Transverse colon (tissue), 4 donors: ENCODE data around the gene RAX. TPM values are rescaled to one million over a fixed set of nuclear protein-coding genes. Genes with fewer than 3 reads are reported as not detected.
A peak's percentile ranks its signal among the peaks of the same experiment; 100 is the strongest.

Experiments used
- DNase-seq: peaks from one replicate; pipeline ENCODE4 v3.0.0-alpha.2; 2019
- H3K27ac ChIP-seq, 4 donors: fragments of 200-600 bp; sonication (generic); 2 replicates each; pipeline ENCODE4 v1.5.1; 2016 to 2018; ENCODE audit warnings: inconsistent platforms in 4 of 4
- H3K27me3 ChIP-seq: fragments of 200-600 bp; sonication (generic); 2 replicates; pipeline ENCODE4 v1.5.1; 2017; ENCODE audit warnings: inconsistent platforms
- H3K36me3 ChIP-seq, 4 donors: fragments of 200-600 bp; sonication (generic); 2 replicates each; pipeline ENCODE4 v1.5.1; 2017 to 2019; ENCODE audit warnings: inconsistent platforms in 4 of 4
- H3K4me1 ChIP-seq, 4 donors: fragments of 200-600 bp; sonication (generic); 2 replicates each; pipeline ENCODE4 v1.5.1; 2017 to 2020; ENCODE audit warnings: inconsistent platforms in 4 of 4
- H3K4me3 ChIP-seq, 4 donors: fragments of 200-600 bp; sonication (generic); 1 replicate in 1 of 4; 2 replicates in 3 of 4; pipeline versions ENCODE4 v1.5.1 to v1.6.1; 2017 to 2019; ENCODE audit warnings: inconsistent platforms in 4 of 4
- H3K9me3 ChIP-seq, 2 donors: fragments of 200-600 bp; sonication (generic); 2 replicates each; pipeline ENCODE4 v1.5.1; 2017 to 2019; ENCODE audit warnings: inconsistent platforms in 2 of 2
- EP300 ChIP-seq: sonication (generic); formaldehyde crosslinking; IDR thresholded peaks from one replicate; pipeline ENCODE4 v1.6.1; 2017; ENCODE audit warnings: antibody characterized with exemption, low read depth
- POLR2A ChIP-seq: fragments of 450-650 bp; IDR thresholded peaks from one replicate; pipeline ENCODE4 v1.6.1; 2016; ENCODE audit warnings: antibody characterized with exemption, mild to moderate bottlenecking, moderate library complexity
- POLR2AphosphoS5 ChIP-seq, 3 donors: sonication (generic); formaldehyde crosslinking; IDR thresholded peaks; one replicate each; pipeline ENCODE4 v1.6.1; 2016; ENCODE audit warnings: antibody characterized with exemption in 3 of 3
- WGBS, 2 donors: methylation state at CpG; one replicate each; pipeline ENCODE4 v1.1.5; 2018; ENCODE audit warnings: low coverage in 1 of 2; 5-methylcytosine and 5-hydroxymethylcytosine counted together
- in situ Hi-C, 4 donors: fragments of 200-750 bp; cut with MboI; loops; one replicate each; pipeline versions ENCODE4 v1.15.0 to v1.15.1; 2017; ENCODE audit warnings: low sequenced_read_pairs in 3 of 4, low pct_ligation_motif_present in 1 of 4, low pct_unique_long_range_greater_than_20kb in 1 of 4
- intact Hi-C: fragments of 100-400 bp; cut with DNase I; formaldehyde crosslinking; loops from one replicate; pipeline ENCODE4 v1.15.1; 2023; ENCODE audit warnings: low total_unique reads
- total RNA-seq, 4 donors: library from RNA; depleted of rRNA; stranded (reverse); fragments of >200 nt; gene quantifications; one replicate each; pipeline ENCODE4 v1.1.0, GENCODE V29; 2016
- TF ChIP-seq, protein P1 (sequence below), 5 experiments: fragments of 200-600 bp in 3 of 5; fragments of 450-650 bp in 2 of 5; sonication (generic) in 3 of 5; IDR thresholded peaks; 1 replicate in 2 of 5; 2 replicates in 3 of 5; pipeline ENCODE4 v1.5.1; 2016 to 2017; ENCODE audit warnings: antibody characterized with exemption in 5 of 5, inconsistent platforms in 3 of 5, mild to moderate bottlenecking in 2 of 5, moderate library complexity in 1 of 5

Gene RAX
- total RNA-seq, 4 donors from 2014 or later, result not detected

DNA sequence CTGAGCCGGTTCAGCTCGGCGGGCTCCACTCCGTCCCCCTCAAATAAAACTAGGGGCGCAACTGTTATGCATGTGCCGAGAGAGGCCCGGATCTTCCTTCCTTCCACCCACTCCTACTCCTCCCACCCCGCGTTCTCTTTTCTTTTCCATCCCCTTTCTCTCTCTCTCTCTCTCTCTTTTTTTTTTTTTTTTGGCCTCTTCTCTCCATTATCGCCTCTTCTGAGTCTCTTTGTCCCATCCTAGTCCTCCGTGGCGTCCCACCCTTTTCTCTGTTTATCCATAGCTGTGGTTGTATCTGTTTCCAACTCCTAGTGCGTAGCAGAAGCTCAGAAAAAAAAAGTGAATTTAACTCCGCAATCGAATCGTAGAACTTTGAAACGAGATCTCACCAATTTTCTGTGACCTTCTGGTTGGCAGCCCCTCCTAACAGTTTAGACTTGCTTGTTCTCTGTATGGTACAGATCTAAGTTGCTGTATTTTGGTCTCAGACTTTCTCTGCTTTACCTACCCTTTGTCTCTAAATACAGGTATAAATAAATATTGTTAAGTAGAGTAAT is 3.6 kb downstream of the RAX start:
- Histone ChIP-seq H3K4me1 (peaks cover 7 to 34% (median 22%) of the 10 kb centered on the region in 4 donors), H3K9me3 (no peaks in the 10 kb centered on the region), H3K4me3 (peak overlapping the region in 1 of 4 donors; percentile 32), H3K36me3 (no peaks in the 10 kb centered on the region), H3K27me3 (peaks cover 100% of the 10 kb centered on the region), H3K27ac (no peak overlapping the region)
- intact Hi-C loops, result no loop called here
- 13 to 14% methylated on average over 10 to 17 of the region's 17 CpGs for WGBS, 2 donors
- DNase-seq, result no peak
- in situ Hi-C loops, result no loop called here
- TF ChIP-seq POLR2AphosphoS5 (IDR thresholded peaks at IDR 0.05) (no peak), POLR2A (no peak), EP300 (no peak)
- TF ChIP-seq, protein P1, sequence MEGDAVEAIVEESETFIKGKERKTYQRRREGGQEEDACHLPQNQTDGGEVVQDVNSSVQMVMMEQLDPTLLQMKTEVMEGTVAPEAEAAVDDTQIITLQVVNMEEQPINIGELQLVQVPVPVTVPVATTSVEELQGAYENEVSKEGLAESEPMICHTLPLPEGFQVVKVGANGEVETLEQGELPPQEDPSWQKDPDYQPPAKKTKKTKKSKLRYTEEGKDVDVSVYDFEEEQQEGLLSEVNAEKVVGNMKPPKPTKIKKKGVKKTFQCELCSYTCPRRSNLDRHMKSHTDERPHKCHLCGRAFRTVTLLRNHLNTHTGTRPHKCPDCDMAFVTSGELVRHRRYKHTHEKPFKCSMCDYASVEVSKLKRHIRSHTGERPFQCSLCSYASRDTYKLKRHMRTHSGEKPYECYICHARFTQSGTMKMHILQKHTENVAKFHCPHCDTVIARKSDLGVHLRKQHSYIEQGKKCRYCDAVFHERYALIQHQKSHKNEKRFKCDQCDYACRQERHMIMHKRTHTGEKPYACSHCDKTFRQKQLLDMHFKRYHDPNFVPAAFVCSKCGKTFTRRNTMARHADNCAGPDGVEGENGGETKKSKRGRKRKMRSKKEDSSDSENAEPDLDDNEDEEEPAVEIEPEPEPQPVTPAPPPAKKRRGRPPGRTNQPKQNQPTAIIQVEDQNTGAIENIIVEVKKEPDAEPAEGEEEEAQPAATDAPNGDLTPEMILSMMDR (IDR thresholded peaks at IDR 0.05), result no peak

DNA sequence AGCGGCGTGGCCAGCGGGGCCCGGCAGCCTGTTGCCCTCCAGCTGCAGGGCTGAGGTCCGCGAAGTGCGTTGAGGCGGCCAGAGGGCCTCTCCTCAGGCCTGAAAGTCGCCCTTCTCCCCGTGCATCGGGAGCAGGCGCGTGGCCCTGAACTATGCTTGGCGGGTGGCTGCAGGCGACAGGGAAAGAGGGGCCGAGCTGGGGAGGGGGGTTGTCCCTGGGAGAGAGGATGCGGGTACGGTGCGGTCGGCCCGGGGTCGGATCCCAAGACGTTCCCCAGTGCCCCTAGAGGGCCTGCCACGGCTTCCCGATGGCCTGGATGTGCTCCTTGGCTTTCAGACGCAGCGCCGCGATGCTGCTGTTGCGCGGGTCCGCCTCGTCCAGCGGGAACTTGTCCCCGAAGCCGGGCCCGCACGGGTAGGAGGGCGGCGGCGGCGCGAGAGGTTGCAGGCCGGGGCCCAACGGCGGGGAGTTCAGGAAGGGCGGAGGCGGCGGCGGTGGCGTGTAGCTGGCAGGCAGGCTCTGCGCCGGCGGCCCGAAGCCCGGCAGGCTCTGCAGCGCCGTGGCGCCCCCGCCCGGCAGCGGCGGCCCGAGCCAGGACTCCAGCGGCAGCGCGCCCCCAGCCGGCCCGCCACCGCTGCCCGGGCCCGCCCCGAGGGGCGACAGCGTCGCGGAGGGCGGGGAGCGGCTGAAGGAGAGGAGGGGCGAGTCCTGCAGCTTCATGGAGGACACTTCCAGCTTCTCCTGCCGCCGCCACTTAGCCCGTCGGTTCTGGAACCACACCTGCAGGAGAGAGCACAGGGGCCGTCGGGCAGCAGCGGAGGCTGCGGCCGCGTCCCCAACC is 4.3 kb downstream of the RAX start:
- in situ Hi-C loops (no loop called here), intact Hi-C loops (no loop called here)
- H3K9me3 ChIP-seq, result no peaks in the 10 kb centered on the region
- H3K4me1 ChIP-seq, result peaks cover 7 to 33% (median 20%) of the 10 kb centered on the region in 4 donors
- no peak for DNase-seq
- H3K4me3 ChIP-seq, result peak overlapping the region in 2 of 4 donors; percentile 9 to 32
- no peaks in the 10 kb centered on the region for H3K36me3 ChIP-seq
- peaks cover 100% of the 10 kb centered on the region for H3K27me3 ChIP-seq
- no peak overlapping the region for H3K27ac ChIP-seq
- 7% methylated on average over 60 of the region's 90 CpGs; no CpG with 5 or more reads in 1 of the 2 donors for WGBS, 2 donors
- TF ChIP-seq POLR2A (no peak), POLR2AphosphoS5 (IDR thresholded peaks at IDR 0.05) (no peak), EP300 (no peak)
- TF ChIP-seq, protein P1 (IDR thresholded peaks at IDR 0.05), result no peak

DNA sequence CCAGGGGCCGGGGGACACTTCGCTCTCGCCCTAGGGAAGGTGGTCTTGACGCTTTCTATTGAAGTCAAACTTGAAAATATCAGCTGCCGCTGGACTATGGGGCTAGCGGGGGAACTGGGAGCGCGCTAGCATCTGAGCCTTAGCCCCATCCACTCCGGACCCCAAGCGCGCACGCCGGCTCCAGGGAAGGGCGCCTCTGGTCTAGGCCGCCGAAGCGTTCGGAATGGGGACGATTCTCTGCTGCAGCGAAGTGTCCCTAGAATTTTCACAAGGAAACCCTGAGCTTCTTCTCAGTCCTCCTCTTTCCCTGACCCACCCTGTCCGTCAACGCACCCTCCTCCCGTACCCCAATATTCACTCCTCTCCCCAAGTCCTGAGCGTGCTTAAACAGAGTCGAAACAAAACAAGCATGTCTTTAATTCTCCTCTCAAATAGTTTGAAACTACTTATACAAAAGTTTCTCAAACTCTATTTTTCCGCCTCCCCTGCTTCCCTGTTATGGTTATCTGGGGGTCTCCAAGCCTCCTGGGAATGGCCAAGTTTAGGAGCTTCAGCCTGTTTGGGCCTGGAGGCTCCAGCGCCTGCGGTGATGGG is 5.0 kb downstream of the RAX start:
- no peak for DNase-seq
- no peaks in the 10 kb centered on the region for H3K9me3 ChIP-seq
- H3K4me3 ChIP-seq, result no peak overlapping the region
- peaks cover 100% of the 10 kb centered on the region for H3K27me3 ChIP-seq
- in situ Hi-C loops, result no loop called here
- H3K36me3 ChIP-seq, result no peaks in the 10 kb centered on the region
- intact Hi-C loops, result no loop called here
- H3K4me1 ChIP-seq, result peaks cover 4 to 26% (median 15%) of the 10 kb centered on the region in 4 donors
- TF ChIP-seq, protein P1 (IDR thresholded peaks at IDR 0.05), result no peak
- TF ChIP-seq POLR2A (no peak), EP300 (no peak), POLR2AphosphoS5 (IDR thresholded peaks at IDR 0.05) (no peak)
- no peak overlapping the region for H3K27ac ChIP-seq
- 24 to 33% methylated on average over 6 to 28 of the region's 28 CpGs for WGBS, 2 donors

DNA sequence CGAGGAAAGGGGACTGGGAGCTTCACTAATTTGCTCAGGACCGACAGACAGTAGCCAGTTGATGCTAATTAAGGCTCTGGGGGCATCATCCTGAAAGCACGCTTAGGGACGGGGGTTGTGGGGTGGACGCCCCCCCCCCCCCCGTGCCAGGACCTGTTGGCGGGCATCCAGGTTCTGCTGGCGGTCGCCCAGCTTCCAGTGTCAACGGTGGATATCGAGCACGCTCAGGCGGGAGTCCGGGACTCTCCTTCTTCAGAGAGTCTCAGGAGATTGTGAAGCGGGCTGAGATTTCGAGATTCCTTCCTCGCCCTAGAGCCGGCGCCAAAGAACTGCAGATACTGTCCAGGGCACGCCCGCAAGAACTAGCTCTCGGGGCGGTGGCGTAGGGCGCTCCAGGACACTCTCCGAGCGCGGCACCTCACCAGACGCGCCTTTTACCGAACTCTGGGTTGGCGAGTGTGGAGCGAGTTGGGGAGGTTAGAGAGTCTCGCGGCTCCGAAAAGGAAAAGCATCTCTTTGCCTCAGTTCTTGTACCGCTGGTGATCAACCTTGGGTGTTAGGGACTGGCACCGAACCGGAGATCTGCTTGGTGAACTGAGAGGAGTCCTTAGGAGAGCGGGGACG is 5.6 kb downstream of the RAX start:
- H3K4me1 ChIP-seq, result peaks cover 0 to 20% (median 12%) of the 10 kb centered on the region in 4 donors
- in situ Hi-C loops, result no loop called here
- 5% methylated on average over 36 of the region's 41 CpGs; no CpG with 5 or more reads in 1 of the 2 donors for WGBS, 2 donors
- H3K36me3 ChIP-seq, result no peaks in the 10 kb centered on the region
- intact Hi-C loops, result no loop called here
- H3K27ac ChIP-seq, result no peak overlapping the region
- H3K27me3 ChIP-seq, result peaks cover 100% of the 10 kb centered on the region
- TF ChIP-seq, protein P1 (IDR thresholded peaks at IDR 0.05), result no peak
- TF ChIP-seq POLR2A (no peak), EP300 (no peak), POLR2AphosphoS5 (IDR thresholded peaks at IDR 0.05) (no peak)
- no peak overlapping the region for H3K4me3 ChIP-seq
- no peaks in the 10 kb centered on the region for H3K9me3 ChIP-seq
- no peak for DNase-seq
